Measurements from ENCODE around the gene OR8A1. TPM values are rescaled to one million over a fixed set of nuclear protein-coding genes. Genes with fewer than 3 reads are reported as not detected.

OR8A1 gene
- total RNA-seq, 1 experiment from 2014 or later, result not detected

DNA sequence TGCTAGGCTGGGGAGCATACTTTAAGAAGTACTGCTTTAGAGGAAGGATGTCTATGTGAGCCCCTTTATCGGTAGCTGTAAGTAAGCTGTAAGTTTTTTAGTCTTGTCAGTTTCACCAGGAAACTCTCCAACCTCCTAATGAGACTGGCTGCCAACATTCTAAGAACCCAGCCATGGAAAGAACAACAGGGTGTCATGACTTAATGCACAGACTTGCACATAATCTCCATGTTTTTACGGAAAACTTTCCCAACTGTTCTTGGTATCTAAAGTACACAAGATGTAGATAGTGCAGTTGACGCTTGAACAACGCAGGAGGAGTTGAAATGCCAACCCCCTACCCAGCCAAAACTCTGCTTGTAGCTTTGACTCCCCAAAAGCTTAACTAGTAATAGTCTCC is 9.0 kb downstream of the OR8A1 start:
- H3K27me3 ChIP-seq (ENCODE audit: insufficient read depth, low read depth), result peaks cover 44% of the 10 kb centered on the region
- no peak overlapping the region for H3K4me2 ChIP-seq
- TF ChIP-seq, protein P1, sequence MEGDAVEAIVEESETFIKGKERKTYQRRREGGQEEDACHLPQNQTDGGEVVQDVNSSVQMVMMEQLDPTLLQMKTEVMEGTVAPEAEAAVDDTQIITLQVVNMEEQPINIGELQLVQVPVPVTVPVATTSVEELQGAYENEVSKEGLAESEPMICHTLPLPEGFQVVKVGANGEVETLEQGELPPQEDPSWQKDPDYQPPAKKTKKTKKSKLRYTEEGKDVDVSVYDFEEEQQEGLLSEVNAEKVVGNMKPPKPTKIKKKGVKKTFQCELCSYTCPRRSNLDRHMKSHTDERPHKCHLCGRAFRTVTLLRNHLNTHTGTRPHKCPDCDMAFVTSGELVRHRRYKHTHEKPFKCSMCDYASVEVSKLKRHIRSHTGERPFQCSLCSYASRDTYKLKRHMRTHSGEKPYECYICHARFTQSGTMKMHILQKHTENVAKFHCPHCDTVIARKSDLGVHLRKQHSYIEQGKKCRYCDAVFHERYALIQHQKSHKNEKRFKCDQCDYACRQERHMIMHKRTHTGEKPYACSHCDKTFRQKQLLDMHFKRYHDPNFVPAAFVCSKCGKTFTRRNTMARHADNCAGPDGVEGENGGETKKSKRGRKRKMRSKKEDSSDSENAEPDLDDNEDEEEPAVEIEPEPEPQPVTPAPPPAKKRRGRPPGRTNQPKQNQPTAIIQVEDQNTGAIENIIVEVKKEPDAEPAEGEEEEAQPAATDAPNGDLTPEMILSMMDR (conservative IDR thresholded peaks at IDR 0.05), result no peak
- no peak for TF ChIP-seq EZH2 (IDR thresholded peaks at IDR 0.05; ENCODE audit: low read depth)
- no peaks in the 10 kb centered on the region for H3K4me1 ChIP-seq (replicated peaks; ENCODE audit: insufficient read depth)
- no peak overlapping the region for H3K4me3 ChIP-seq
- no peak for DNase-seq
- no peaks in the 10 kb centered on the region for H3K36me3 ChIP-seq (ENCODE audit: low read depth)
- H3K9me3 ChIP-seq (ENCODE audit: insufficient read depth, low read depth), result no peaks in the 10 kb centered on the region
- POLR2A ChIA-PET (ENCODE audit: unreplicated experiment), result no interaction called here
- intact Hi-C loops (cut with micrococcal nuclease; ENCODE audit: unreplicated experiment), result no loop called here
- no peaks in the 10 kb centered on the region for H3F3A ChIP-seq (ENCODE audit: insufficient read depth, low read depth)
- no peaks in the 10 kb centered on the region for H4K20me1 ChIP-seq (ENCODE audit: insufficient read depth)
- no peaks in the 10 kb centered on the region for H3K79me2 ChIP-seq (ENCODE audit: low read depth)
- CTCF ChIA-PET, result no interaction called here
- no peak overlapping the region for H3K27ac ChIP-seq
- no peaks in the 10 kb centered on the region; the same call in 1 of the 2 replicates for H3K9me2 ChIP-seq (ENCODE audit: insufficient read depth)
- no TSS peak for BruUV-seq (replicated peaks)
- H2AFZ ChIP-seq, result no peak overlapping the region

DNA sequence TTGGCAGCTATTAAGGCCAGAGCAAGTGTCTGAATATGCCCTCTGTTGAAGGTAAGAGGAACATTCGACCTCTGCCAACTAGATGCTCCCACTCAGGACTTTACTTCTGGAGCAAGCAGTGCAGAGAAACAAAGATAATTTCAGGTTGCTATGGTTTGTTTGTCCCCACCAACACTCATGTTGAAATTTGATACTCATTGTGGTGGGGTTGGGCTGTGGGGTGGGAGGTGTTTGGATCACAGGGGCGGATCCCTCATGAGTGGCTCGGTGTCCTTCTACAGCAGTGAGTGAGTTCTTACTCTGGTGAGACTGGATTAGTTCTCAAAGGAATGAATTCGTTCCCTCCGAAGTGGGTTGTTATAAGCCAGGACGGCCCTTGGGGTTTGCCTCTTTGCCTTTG is 12.0 kb downstream of the OR8A1 start:
- POLR2A ChIA-PET (ENCODE audit: unreplicated experiment), result no interaction called here
- Histone ChIP-seq H2AFZ (no peak overlapping the region), H3K27me3 (ENCODE audit: insufficient read depth, low read depth) (peaks cover 51% of the 10 kb centered on the region), H3K9me3 (ENCODE audit: insufficient read depth, low read depth) (no peaks in the 10 kb centered on the region), H3K4me2 (no peak overlapping the region), H3K4me3 (no peak overlapping the region), H3F3A (ENCODE audit: insufficient read depth, low read depth) (no peaks in the 10 kb centered on the region), H3K4me1 (replicated peaks; ENCODE audit: insufficient read depth) (no peaks in the 10 kb centered on the region), H3K79me2 (ENCODE audit: low read depth) (no peaks in the 10 kb centered on the region), H3K27ac (no peak overlapping the region), H3K36me3 (ENCODE audit: low read depth) (no peaks in the 10 kb centered on the region), H4K20me1 (ENCODE audit: insufficient read depth) (no peaks in the 10 kb centered on the region), H3K9me2 (ENCODE audit: insufficient read depth) (no peaks in the 10 kb centered on the region; the same call in 1 of the 2 replicates)
- no TSS peak for BruUV-seq (replicated peaks)
- no peak for DNase-seq
- no peak for TF ChIP-seq EZH2 (IDR thresholded peaks at IDR 0.05; ENCODE audit: low read depth)
- TF ChIP-seq, protein P1 (conservative IDR thresholded peaks at IDR 0.05), result no peak
- CTCF ChIA-PET, result interaction anchor here (0.5 kb wide), 1 partner anchor 27 kb away, joined by 4 read pairs; no protein-coding TSS in a partner anchor
- intact Hi-C loops (cut with micrococcal nuclease; ENCODE audit: unreplicated experiment), result no loop called here

DNA sequence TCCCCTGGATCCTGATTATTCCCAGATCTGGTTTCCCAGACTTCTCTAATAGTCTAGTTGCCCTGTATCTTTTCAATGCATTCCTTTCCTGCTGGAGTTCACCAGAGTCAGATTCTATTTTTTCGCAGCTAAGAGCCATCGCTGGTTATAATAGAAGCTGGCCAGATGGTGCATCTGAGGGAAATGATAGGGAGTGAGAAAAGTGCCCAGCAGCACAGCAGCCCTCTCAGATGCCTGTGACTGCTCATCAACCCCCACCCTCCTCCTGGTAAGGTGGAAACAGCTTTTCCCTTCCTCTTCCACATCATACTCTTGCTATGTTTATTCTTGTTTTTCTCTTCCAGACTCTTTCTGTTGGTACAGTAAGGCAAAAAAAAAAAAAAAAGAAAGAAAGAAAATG is 12.8 kb downstream of the OR8A1 start:
- no peaks in the 10 kb centered on the region; the same call in 1 of the 2 replicates for H3K9me2 ChIP-seq (ENCODE audit: insufficient read depth)
- H4K20me1 ChIP-seq (ENCODE audit: insufficient read depth), result no peaks in the 10 kb centered on the region
- H3K27me3 ChIP-seq (ENCODE audit: insufficient read depth, low read depth), result peaks cover 51% of the 10 kb centered on the region
- H3K36me3 ChIP-seq (ENCODE audit: low read depth), result no peaks in the 10 kb centered on the region
- no peak overlapping the region for H3K27ac ChIP-seq
- H2AFZ ChIP-seq, result no peak overlapping the region
- no peaks in the 10 kb centered on the region for H3K9me3 ChIP-seq (ENCODE audit: insufficient read depth, low read depth)
- H3K79me2 ChIP-seq (ENCODE audit: low read depth), result no peaks in the 10 kb centered on the region
- no peak for DNase-seq
- BruUV-seq (replicated peaks), result no TSS peak
- TF ChIP-seq, protein P1 (conservative IDR thresholded peaks at IDR 0.05), result no peak
- no peak for TF ChIP-seq EZH2 (IDR thresholded peaks at IDR 0.05; ENCODE audit: low read depth)
- intact Hi-C loops (cut with micrococcal nuclease; ENCODE audit: unreplicated experiment), result no loop called here
- ChIA-PET CTCF (interaction anchor here (0.5 kb wide), 1 partner anchor 27 kb away, joined by 4 read pairs; no protein-coding TSS in a partner anchor), POLR2A (ENCODE audit: unreplicated experiment) (no interaction called here)
- H3K4me1 ChIP-seq (replicated peaks; ENCODE audit: insufficient read depth), result no peaks in the 10 kb centered on the region
- no peak overlapping the region for H3K4me3 ChIP-seq
- H3F3A ChIP-seq (ENCODE audit: insufficient read depth, low read depth), result no peaks in the 10 kb centered on the region
- no peak overlapping the region for H3K4me2 ChIP-seq

Data from PC-9 (cell line).